ENCODE results near the gene FUT8.

Gene FUT8

GRCh38 chr14:65755331-65755730 is 342.8 kb downstream of the FUT8 start:
- H3K4me3 ChIP-seq (ENCODE audit: low read depth, low read length) = no peak overlapping the region
- TF ChIP-seq CTCF (IDR thresholded peaks at IDR 0.05; ENCODE audit: control insufficient read depth, extremely low read depth, insufficient read depth) = no peak
- DNase-seq (ENCODE audit: low read depth) = no peak

- no peak overlapping the region for H3K4me3 ChIP-seq (ENCODE audit: low read depth, low read length)
- DNase-seq (ENCODE audit: low read depth) = no peak
- TF ChIP-seq CTCF (IDR thresholded peaks at IDR 0.05; ENCODE audit: control insufficient read depth, extremely low read depth, insufficient read depth) = no peak
Observed at GRCh38 chr14:65756880-65757279, 344.4 kb downstream of the FUT8 start.

GRCh38 chr14:65769151-65769550 is 356.6 kb downstream of the FUT8 start:
- TF ChIP-seq CTCF (IDR thresholded peaks at IDR 0.05; ENCODE audit: control insufficient read depth, extremely low read depth, insufficient read depth) = no peak
- no peak overlapping the region for H3K4me3 ChIP-seq (ENCODE audit: low read depth, low read length)
- DNase-seq (ENCODE audit: low read depth) = no peak

GRCh38 chr14:65770681-65771080 is 358.2 kb downstream of the FUT8 start:
- no peak overlapping the region for H3K4me3 ChIP-seq (ENCODE audit: low read depth, low read length)
- no peak for TF ChIP-seq CTCF (IDR thresholded peaks at IDR 0.05; ENCODE audit: control insufficient read depth, extremely low read depth, insufficient read depth)
- no peak for DNase-seq (ENCODE audit: low read depth)

- no peak for DNase-seq (ENCODE audit: low read depth)
- H3K4me3 ChIP-seq (ENCODE audit: low read depth, low read length) = no peak overlapping the region
- TF ChIP-seq CTCF (IDR thresholded peaks at IDR 0.05; ENCODE audit: control insufficient read depth, extremely low read depth, insufficient read depth) = no peak
Observed at GRCh38 chr14:65771271-65771670, 358.7 kb downstream of the FUT8 start.

- no peak for DNase-seq (ENCODE audit: low read depth)
- H3K4me3 ChIP-seq (ENCODE audit: low read depth, low read length) = no peak overlapping the region
- no peak for TF ChIP-seq CTCF (IDR thresholded peaks at IDR 0.05; ENCODE audit: control insufficient read depth, extremely low read depth, insufficient read depth)
Observed at GRCh38 chr14:65772466-65772865, 359.9 kb downstream of the FUT8 start.

GRCh38 chr14:65772921-65773574 is 360.5 kb downstream of the FUT8 start:
- DNase-seq (ENCODE audit: low read depth) = peak; percentile 64
- TF ChIP-seq CTCF (IDR thresholded peaks at IDR 0.05; ENCODE audit: control insufficient read depth, extremely low read depth, insufficient read depth) = no peak
- no peak overlapping the region for H3K4me3 ChIP-seq (ENCODE audit: low read depth, low read length)

All from LNCaP clone FGC (cell line).